H4 (cell line): ENCODE results near the gene ASB4. TPM values are rescaled to one million over a fixed set of nuclear protein-coding genes. Genes with fewer than 3 reads are reported as not detected.

Source experiments
- DNase-seq: peaks from one replicate; pipeline ENCODE4 v3.0.0-alpha.2; 2015; ENCODE audit warnings: low spot score
- total RNA-seq: library from RNA; depleted of rRNA; stranded (reverse); fragments of >200 nt; shearing (Covaris generic); gene quantifications from 2 replicates; pipeline ENCODE4 v1.2.3, GENCODE V29; 2014

ASB4 gene
- total RNA-seq, 1 experiment from 2014 or later, result not detected

GRCh38 chr7:95526128-95526738 lies 40.5 kb downstream of the ASB4 start:
- no peak for DNase-seq

GRCh38 chr7:95527033-95527775 lies 41.5 kb downstream of the ASB4 start:
- DNase-seq, result peak; percentile 74

- DNase-seq, result no peak
Observed at GRCh38 chr7:95527776-95528250, 42.1 kb downstream of the ASB4 start.

- DNase-seq, result no peak
Observed at GRCh38 chr7:95529701-95530100, 44.0 kb downstream of the ASB4 start.

GRCh38 chr7:95530881-95531280 lies 45.1 kb downstream of the ASB4 start:
- no peak for DNase-seq

GRCh38 chr7:95531605-95532219 lies 46.0 kb downstream of the ASB4 start:
- DNase-seq, result no peak

GRCh38 chr7:95534796-95535195 lies 49.1 kb downstream of the ASB4 start:
- DNase-seq, result no peak

- DNase-seq, result no peak
Observed at GRCh38 chr7:95535662-95536061, 49.9 kb downstream of the ASB4 start.

- no peak for DNase-seq
Observed at GRCh38 chr7:95536656-95537311, 51.0 kb downstream of the ASB4 start.

- no peak for DNase-seq
Observed at GRCh38 chr7:95537468-95537867, 51.7 kb downstream of the ASB4 start.

- DNase-seq, result no peak
Observed at GRCh38 chr7:95539426-95539825, 53.7 kb downstream of the ASB4 start.

- DNase-seq, result no peak
Observed at GRCh38 chr7:95540366-95540765, 54.6 kb downstream of the ASB4 start.

- no peak for DNase-seq
Observed at GRCh38 chr7:95543312-95543711, 57.6 kb downstream of the ASB4 start.

GRCh38 chr7:95544171-95544570 lies 58.4 kb downstream of the ASB4 start:
- no peak for DNase-seq

- peak; percentile 71 for DNase-seq
Observed at GRCh38 chr7:95545007-95545615, 59.4 kb downstream of the ASB4 start.

- DNase-seq, result no peak
Observed at GRCh38 chr7:95545673-95546072, 59.9 kb downstream of the ASB4 start.

GRCh38 chr7:95546647-95547046 lies 60.9 kb downstream of the ASB4 start:
- no peak for DNase-seq

- DNase-seq, result no peak
Observed at GRCh38 chr7:95547361-95548348, 61.9 kb downstream of the ASB4 start.

- DNase-seq, result peak; percentile 92
Observed at GRCh38 chr7:95549818-95550529, 64.2 kb downstream of the ASB4 start.

GRCh38 chr7:95550546-95550945 lies 64.8 kb downstream of the ASB4 start:
- DNase-seq, result no peak
